GM12892 (cell line): Measurements from ENCODE around the gene PAPPA.

Experiments
- POLR2A ChIP-seq: IDR thresholded peaks from 2 replicates; pipeline ENCODE4 v1.6.1; 2011; ENCODE audit warnings: low read depth, low read length, control low read depth
- POLR2AphosphoS5 ChIP-seq: IDR thresholded peaks from 2 replicates; pipeline ENCODE4 v1.6.1; 2011; ENCODE audit warnings: low read depth, low read length, control low read depth
- TAF1 ChIP-seq: IDR thresholded peaks from 2 replicates; pipeline ENCODE4 v1.6.1; 2011; ENCODE audit warnings: low read depth, mild to moderate bottlenecking, control low read depth, low read length, borderline replicate concordance

- TF ChIP-seq POLR2AphosphoS5 (no peak), POLR2A (no peak), TAF1 (no peak)
Measured at GRCh38 chr9:116335392-116335791, 181.8 kb downstream of the PAPPA start.
